DND-41 (cell line): ENCODE measurements around the gene MBL2.

ENCODE experiments used
- ATAC-seq: fragments of 200-7000 bp; cut with Tn5 transposase; 3 replicates; pipeline ENCODE4 v1.9.1; 2021; ENCODE audit warnings: low read depth; ENCODE audit not compliant: insufficient read depth
- DNase-seq: peaks from one replicate; pipeline ENCODE4 v3.0.0-alpha.2; 2020
- H2AFZ ChIP-seq: 2 replicates; pipeline ENCODE4 v1.6.0; 2012; ENCODE audit warnings: low read depth, low read length
- H3K27ac ChIP-seq: 2 replicates; pipeline ENCODE4 v1.5.1; 2012; ENCODE audit warnings: low read length, inconsistent platforms
- H3K27me3 ChIP-seq: fragments of 200-600 bp; sonication (generic); 2 replicates; pipeline ENCODE4 v1.6.0; 2012; ENCODE audit warnings: low read length, mild to moderate bottlenecking, inconsistent platforms; ENCODE audit not compliant: insufficient read depth, poor library complexity
- H3K36me3 ChIP-seq: 2 replicates; pipeline ENCODE4 v1.5.1; 2012; ENCODE audit warnings: low read length, inconsistent platforms; ENCODE audit not compliant: insufficient read depth
- H3K4me1 ChIP-seq: 2 replicates; pipeline ENCODE4 v1.5.1; 2012; ENCODE audit warnings: mild to moderate bottlenecking, low read length; ENCODE audit not compliant: insufficient read depth
- H3K4me2 ChIP-seq: 2 replicates; pipeline ENCODE4 v1.6.0; 2012; ENCODE audit warnings: mild to moderate bottlenecking, moderate library complexity, low read length, inconsistent platforms; ENCODE audit not compliant: insufficient read depth
- H3K4me3 ChIP-seq, 2 experiments: fragments of 200-600 bp in 1 of 2; shearing (Covaris generic) in 1 of 2; 2 replicates each; pipeline ENCODE4 v1.5.1; 2012 to 2016; ENCODE audit warnings: inconsistent platforms in 2 of 2, low read length in 2 of 2, mild to moderate bottlenecking in 2 of 2, low read depth in 1 of 2, moderate library complexity in 1 of 2
- H3K79me2 ChIP-seq: 2 replicates; pipeline ENCODE4 v1.6.0; 2012; ENCODE audit warnings: low read length, inconsistent platforms; ENCODE audit not compliant: insufficient read depth
- H3K9ac ChIP-seq: 2 replicates; pipeline ENCODE4 v1.6.0; 2012; ENCODE audit warnings: low read depth, mild to moderate bottlenecking, inconsistent platforms, low read length, moderate library complexity
- H3K9me3 ChIP-seq: 2 replicates; pipeline ENCODE4 v1.5.1; 2012; ENCODE audit warnings: low read length, moderate library complexity, mild to moderate bottlenecking, inconsistent platforms; ENCODE audit not compliant: insufficient read depth, severe bottlenecking
- H4K20me1 ChIP-seq: 2 replicates; pipeline ENCODE4 v1.6.0; 2012; ENCODE audit warnings: low read length; ENCODE audit not compliant: insufficient read depth
- EZH2 ChIP-seq: IDR thresholded peaks from 3 replicates; pipeline ENCODE4 v1.6.1; 2012; ENCODE audit warnings: borderline replicate concordance, low read depth, mild to moderate bottlenecking, moderate library complexity, low read length, inconsistent platforms; ENCODE audit not compliant: severe bottlenecking
- TF ChIP-seq, protein P1 (sequence below): IDR thresholded peaks from 2 replicates; pipeline ENCODE4 v1.5.1; 2012; ENCODE audit warnings: borderline replicate concordance, low read length, moderate library complexity, mild to moderate bottlenecking; ENCODE audit not compliant: poor library complexity, severe bottlenecking; ENCODE audit errors: extremely low read depth

The MBL2 gene

DNA sequence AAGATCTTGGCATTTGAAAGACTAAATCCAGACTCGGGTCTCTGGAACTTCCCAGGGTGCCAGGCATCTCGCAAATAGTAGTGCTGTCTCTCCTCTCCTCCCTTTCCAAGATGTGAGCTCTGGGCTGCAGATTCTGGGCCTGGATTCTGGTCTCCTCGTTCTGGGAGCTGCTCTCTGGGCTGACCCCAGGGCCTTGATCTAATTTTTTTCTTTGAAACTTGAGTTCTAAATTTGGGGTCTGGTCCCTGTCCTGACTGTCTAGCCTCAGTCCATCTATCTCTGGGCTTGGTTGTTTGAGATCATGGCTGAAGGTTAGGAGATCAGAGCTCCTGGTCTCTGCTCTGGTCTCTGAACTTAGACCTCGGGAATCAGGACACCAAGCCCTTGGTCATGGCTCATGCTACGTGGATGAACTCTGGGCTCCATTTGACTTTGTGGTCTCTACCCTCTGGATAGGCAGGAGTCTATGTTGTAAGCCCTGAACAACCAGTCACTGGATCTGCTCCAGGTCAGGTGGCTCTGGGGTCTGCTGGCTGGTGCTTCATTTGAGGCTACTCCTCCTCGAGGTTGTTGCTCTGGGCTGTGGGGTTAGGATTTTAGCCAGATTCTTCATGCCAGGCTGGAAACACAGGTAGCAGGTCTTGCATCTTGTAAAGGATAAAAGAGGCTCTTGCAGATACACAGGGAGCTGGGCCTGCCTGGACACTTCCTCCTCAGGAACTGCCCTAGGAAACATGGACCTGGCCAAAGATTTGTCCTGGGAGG is 8.0 kb upstream of the MBL2 start:
- ATAC-seq, result 0 out of 3 replicates have a peak, but pooled peaks have one; percentile 8

DNA sequence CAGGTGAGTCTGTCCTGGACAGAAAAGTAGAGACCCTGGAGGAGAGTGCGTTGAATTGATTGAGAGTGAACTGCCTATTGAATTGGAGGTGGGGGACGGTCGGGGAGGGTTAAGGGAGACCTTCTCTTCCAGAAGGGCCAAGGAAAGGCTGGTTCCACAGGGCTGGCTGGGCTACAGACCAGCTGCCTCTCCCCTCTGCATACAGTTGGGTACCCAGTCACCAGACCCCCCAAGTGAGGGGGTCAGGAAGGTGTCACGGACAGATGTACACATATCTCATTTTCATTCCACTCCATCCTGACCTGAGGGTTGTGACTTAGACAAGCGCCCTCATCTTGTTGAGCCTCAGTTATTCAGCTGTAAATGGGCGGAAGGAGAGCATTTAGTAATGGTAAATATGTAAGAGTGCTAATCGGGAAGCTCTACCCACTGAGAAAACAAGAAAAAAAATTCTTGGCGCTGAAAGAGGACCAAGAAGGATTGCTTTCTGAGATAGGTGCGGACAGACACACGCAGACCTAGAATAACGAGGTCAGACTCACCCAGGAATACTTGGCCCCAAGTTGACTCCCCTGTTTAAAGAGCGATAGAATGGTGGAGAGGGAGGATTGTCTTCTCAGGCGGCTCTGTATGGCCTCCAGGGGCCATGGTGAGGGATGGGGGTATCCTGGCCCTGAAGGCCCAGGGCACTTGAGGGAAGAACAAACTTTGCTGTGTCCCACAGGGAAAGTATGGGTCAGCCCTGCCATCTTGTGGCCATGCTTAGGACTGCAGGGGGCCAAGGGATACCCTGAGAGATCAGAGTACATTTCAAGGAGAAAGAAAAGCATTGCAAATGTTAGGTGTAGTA is 7.2 kb upstream of the MBL2 start:
- H3K27ac ChIP-seq, result no peak overlapping the region
- no peak for TF ChIP-seq EZH2
- TF ChIP-seq, protein P1, sequence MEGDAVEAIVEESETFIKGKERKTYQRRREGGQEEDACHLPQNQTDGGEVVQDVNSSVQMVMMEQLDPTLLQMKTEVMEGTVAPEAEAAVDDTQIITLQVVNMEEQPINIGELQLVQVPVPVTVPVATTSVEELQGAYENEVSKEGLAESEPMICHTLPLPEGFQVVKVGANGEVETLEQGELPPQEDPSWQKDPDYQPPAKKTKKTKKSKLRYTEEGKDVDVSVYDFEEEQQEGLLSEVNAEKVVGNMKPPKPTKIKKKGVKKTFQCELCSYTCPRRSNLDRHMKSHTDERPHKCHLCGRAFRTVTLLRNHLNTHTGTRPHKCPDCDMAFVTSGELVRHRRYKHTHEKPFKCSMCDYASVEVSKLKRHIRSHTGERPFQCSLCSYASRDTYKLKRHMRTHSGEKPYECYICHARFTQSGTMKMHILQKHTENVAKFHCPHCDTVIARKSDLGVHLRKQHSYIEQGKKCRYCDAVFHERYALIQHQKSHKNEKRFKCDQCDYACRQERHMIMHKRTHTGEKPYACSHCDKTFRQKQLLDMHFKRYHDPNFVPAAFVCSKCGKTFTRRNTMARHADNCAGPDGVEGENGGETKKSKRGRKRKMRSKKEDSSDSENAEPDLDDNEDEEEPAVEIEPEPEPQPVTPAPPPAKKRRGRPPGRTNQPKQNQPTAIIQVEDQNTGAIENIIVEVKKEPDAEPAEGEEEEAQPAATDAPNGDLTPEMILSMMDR, result peak; percentile 90
- ATAC-seq (peak; percentile 91), DNase-seq (peak; percentile 71)
- no peaks in the 10 kb centered on the region for H3K27me3 ChIP-seq
- H3K4me2 ChIP-seq, result no peak overlapping the region
- H3K9me3 ChIP-seq, result no peaks in the 10 kb centered on the region
- H3K79me2 ChIP-seq, result no peaks in the 10 kb centered on the region
- H3K36me3 ChIP-seq, result no peaks in the 10 kb centered on the region
- H3K9ac ChIP-seq, result no peak overlapping the region
- H3K4me1 ChIP-seq, result no peaks in the 10 kb centered on the region
- no peak overlapping the region for H2AFZ ChIP-seq
- no peak overlapping the region for H3K4me3 ChIP-seq
- H4K20me1 ChIP-seq, result no peaks in the 10 kb centered on the region

More for the DNA sequence above, 8.0 kb upstream of the MBL2 start:
- no peak overlapping the region for H2AFZ ChIP-seq
- DNase-seq, result no peak
- TF ChIP-seq, protein P1, result no peak
- no peak for TF ChIP-seq EZH2
- no peak overlapping the region for H3K9ac ChIP-seq
- H3K9me3 ChIP-seq, result no peaks in the 10 kb centered on the region
- H3K4me1 ChIP-seq, result no peaks in the 10 kb centered on the region
- H3K27ac ChIP-seq, result no peak overlapping the region
- H3K27me3 ChIP-seq, result no peaks in the 10 kb centered on the region
- H3K36me3 ChIP-seq, result no peaks in the 10 kb centered on the region
- H3K79me2 ChIP-seq, result no peaks in the 10 kb centered on the region
- no peaks in the 10 kb centered on the region for H4K20me1 ChIP-seq
- H3K4me3 ChIP-seq, result no peak overlapping the region
- H3K4me2 ChIP-seq, result no peak overlapping the region

DNA sequence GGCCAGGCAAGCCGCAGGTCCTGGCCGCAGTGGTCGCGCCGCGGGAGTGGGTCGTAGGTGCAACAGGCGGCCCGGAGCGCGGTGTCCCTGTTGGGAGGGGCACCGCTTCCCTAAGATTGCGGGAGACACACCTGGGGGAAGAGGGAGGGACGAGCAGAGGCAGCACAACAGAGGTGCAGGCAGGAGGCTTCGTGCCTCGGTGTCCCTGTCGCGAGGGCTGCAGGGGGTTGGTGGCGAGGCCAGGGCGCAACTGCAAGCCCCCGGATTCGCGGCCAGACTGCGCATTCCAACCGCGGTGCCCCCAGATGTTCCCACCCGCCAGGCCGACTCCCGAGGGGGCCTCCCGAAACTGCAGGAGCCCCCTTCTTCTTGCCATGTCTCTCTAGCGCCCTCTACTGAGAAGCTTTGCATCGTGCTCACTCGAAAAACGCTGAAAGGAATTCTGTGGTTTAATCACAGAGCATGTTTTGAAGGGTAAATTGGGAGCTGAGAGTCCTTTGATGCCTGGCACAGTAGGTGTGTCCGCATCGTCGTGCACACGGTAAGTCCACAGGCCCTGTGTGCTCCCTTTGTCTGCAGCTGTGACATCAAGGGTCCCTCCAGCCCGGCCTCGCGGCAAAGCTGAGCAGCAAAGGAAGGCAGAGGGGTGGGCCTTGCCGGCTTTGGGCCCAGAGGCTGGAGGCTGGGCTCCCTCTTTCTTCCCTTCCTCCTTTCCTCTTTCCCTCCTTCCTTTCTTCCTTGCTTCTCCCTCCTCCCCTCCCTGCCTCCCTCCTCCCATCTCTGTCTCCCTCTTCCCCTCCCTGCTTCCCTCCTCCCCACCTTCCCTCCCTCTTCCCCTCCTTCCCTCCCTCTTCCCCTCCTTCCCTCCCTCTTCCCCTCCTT is 6.2 kb upstream of the MBL2 start:
- Histone ChIP-seq H3K9me3 (no peaks in the 10 kb centered on the region), H3K27me3 (no peaks in the 10 kb centered on the region), H2AFZ (no peak overlapping the region), H3K4me2 (no peak overlapping the region), H3K4me1 (no peaks in the 10 kb centered on the region), H4K20me1 (no peaks in the 10 kb centered on the region), H3K9ac (no peak overlapping the region), H3K36me3 (no peaks in the 10 kb centered on the region), H3K4me3 (no peak overlapping the region), H3K79me2 (no peaks in the 10 kb centered on the region), H3K27ac (no peak overlapping the region)
- DNase-seq (no peak), ATAC-seq (no peak)
- TF ChIP-seq, protein P1, result peak; percentile 45
- TF ChIP-seq EZH2, result no peak
